Measurements from ENCODE around the gene ZC3H14.

The ZC3H14 gene

DNA sequence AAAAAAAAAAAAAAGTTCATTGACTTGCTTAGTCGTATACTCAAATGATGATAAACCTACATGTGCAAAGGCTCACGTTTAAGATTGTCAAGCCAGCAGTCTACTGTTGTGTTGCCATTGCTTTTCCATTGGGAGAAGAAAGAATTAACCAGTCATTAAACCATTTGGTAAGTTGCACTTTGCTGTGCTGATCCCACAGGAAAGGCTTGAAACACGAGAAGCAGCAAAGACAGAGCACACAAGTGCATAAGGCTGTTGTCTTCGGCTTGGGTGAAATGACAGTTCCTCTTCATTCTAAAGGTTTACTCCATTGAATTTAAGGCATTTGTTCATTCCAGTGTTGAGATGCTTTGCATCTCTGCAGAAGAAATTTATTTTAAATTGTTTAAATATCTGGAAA, 50.1 kb downstream of the ZC3H14 start:
- H3K9me3 ChIP-seq (ENCODE audit: control insufficient read depth, insufficient read depth, low read depth, low read length) = no peaks in the 10 kb centered on the region
- H3K36me3 ChIP-seq (ENCODE audit: control insufficient read depth in 2 of 2, insufficient read depth in 1 of 2, low read length in 2 of 2) = peaks cover 67 to 81% of the 10 kb centered on the region in 2 experiments
- no peak overlapping the region for H3K27ac ChIP-seq (ENCODE audit: extremely low read depth, low read depth, low read length)
- ChIA-PET CTCF (interaction anchor here (0.7 kb wide), 1 partner anchor 50 kb away, joined by 4 read pairs; no protein-coding TSS in a partner anchor), POLR2A (no interaction called here)
- H3K4me1 ChIP-seq (ENCODE audit: control insufficient read depth, insufficient read depth, low read length) = peaks cover 3% of the 10 kb centered on the region; the same call in 1 of the 2 replicates
- TF ChIP-seq ZNF776 (tag by site-specific recombination; IDR thresholded peaks at IDR 0.05; ENCODE audit: borderline replicate concordance) (no peak), ZNF394 (tag by site-specific recombination; IDR thresholded peaks at IDR 0.05; ENCODE audit: borderline replicate concordance) (no peak), GFI1B (tag by site-specific recombination; IDR thresholded peaks at IDR 0.05) (no peak), ZNF157 (tag by site-specific recombination; IDR thresholded peaks at IDR 0.05) (no peak), MEIS1 (CRISPR knock-in tag; IDR thresholded peaks at IDR 0.05; ENCODE audit: borderline replicate concordance) (no peak), SCRT1 (tag by site-specific recombination; IDR thresholded peaks at IDR 0.05; ENCODE audit: borderline replicate concordance) (no peak), ZNF23 (tag by site-specific recombination; IDR thresholded peaks at IDR 0.05; ENCODE audit: borderline replicate concordance) (no peak), ZFP37 (tag by site-specific recombination; IDR thresholded peaks at IDR 0.05) (no peak), ZNF202 (tag by site-specific recombination; IDR thresholded peaks at IDR 0.05; ENCODE audit: borderline replicate concordance) (no peak), ZNF19 (tag by site-specific recombination; IDR thresholded peaks at IDR 0.05; ENCODE audit: low read depth) (no peak), SALL2 (tag by site-specific recombination; IDR thresholded peaks at IDR 0.05; ENCODE audit: borderline replicate concordance) (no peak), ZNF184 (tag by site-specific recombination; IDR thresholded peaks at IDR 0.05) (no peak), SCRT2 (tag by site-specific recombination; IDR thresholded peaks at IDR 0.05) (no peak), ZNF214 (tag by site-specific recombination; IDR thresholded peaks at IDR 0.05; ENCODE audit: borderline replicate concordance) (no peak), ZNF654 (tag by site-specific recombination; IDR thresholded peaks at IDR 0.05; ENCODE audit: low read depth) (no peak)
- TF ChIP-seq, protein P1, sequence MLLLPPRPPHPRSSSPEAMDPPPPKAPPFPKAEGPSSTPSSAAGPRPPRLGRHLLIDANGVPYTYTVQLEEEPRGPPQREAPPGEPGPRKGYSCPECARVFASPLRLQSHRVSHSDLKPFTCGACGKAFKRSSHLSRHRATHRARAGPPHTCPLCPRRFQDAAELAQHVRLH (tag by site-specific recombination; IDR thresholded peaks at IDR 0.05) = no peak
- TF ChIP-seq, protein P2, sequence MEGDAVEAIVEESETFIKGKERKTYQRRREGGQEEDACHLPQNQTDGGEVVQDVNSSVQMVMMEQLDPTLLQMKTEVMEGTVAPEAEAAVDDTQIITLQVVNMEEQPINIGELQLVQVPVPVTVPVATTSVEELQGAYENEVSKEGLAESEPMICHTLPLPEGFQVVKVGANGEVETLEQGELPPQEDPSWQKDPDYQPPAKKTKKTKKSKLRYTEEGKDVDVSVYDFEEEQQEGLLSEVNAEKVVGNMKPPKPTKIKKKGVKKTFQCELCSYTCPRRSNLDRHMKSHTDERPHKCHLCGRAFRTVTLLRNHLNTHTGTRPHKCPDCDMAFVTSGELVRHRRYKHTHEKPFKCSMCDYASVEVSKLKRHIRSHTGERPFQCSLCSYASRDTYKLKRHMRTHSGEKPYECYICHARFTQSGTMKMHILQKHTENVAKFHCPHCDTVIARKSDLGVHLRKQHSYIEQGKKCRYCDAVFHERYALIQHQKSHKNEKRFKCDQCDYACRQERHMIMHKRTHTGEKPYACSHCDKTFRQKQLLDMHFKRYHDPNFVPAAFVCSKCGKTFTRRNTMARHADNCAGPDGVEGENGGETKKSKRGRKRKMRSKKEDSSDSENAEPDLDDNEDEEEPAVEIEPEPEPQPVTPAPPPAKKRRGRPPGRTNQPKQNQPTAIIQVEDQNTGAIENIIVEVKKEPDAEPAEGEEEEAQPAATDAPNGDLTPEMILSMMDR (tag by site-specific recombination; IDR thresholded peaks at IDR 0.05) = no peak
- TF ChIP-seq, protein P3, sequence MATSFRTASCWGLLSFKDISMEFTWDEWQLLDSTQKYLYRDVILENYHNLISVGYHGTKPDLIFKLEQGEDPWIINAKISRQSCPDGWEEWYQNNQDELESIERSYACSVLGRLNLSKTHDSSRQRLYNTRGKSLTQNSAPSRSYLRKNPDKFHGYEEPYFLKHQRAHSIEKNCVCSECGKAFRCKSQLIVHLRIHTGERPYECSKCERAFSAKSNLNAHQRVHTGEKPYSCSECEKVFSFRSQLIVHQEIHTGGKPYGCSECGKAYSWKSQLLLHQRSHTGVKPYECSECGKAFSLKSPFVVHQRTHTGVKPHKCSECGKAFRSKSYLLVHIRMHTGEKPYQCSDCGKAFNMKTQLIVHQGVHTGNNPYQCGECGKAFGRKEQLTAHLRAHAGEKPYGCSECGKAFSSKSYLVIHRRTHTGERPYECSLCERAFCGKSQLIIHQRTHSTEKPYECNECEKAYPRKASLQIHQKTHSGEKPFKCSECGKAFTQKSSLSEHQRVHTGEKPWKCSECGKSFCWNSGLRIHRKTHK (tag by site-specific recombination; IDR thresholded peaks at IDR 0.05) = no peak
- TF ChIP-seq, protein P4, sequence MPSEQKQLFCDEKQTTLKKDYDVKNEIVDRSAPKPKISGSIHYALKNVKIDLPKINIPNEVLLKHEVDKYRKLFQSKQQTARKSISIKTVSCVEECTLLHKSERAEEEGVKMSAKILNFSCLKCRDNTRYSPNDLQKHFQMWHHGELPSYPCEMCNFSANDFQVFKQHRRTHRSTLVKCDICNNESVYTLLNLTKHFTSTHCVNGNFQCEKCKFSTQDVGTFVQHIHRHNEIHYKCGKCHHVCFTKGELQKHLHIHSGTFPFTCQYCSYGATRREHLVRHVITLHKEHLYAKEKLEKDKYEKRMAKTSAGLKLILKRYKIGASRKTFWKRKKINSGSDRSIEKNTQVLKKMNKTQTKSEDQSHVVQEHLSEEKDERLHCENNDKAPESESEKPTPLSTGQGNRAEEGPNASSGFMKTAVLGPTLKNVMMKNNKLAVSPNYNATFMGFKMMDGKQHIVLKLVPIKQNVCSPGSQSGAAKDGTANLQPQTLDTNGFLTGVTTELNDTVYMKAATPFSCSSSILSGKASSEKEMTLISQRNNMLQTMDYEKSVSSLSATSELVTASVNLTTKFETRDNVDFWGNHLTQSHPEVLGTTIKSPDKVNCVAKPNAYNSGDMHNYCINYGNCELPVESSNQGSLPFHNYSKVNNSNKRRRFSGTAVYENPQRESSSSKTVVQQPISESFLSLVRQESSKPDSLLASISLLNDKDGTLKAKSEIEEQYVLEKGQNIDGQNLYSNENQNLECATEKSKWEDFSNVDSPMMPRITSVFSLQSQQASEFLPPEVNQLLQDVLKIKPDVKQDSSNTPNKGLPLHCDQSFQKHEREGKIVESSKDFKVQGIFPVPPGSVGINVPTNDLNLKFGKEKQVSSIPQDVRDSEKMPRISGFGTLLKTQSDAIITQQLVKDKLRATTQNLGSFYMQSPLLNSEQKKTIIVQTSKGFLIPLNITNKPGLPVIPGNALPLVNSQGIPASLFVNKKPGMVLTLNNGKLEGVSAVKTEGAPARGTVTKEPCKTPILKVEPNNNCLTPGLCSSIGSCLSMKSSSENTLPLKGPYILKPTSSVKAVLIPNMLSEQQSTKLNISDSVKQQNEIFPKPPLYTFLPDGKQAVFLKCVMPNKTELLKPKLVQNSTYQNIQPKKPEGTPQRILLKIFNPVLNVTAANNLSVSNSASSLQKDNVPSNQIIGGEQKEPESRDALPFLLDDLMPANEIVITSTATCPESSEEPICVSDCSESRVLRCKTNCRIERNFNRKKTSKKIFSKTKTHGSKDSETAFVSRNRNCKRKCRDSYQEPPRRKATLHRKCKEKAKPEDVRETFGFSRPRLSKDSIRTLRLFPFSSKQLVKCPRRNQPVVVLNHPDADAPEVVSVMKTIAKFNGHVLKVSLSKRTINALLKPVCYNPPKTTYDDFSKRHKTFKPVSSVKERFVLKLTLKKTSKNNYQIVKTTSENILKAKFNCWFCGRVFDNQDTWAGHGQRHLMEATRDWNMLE (tag by site-specific recombination; conservative IDR thresholded peaks at IDR 0.05; ENCODE audit: low read depth) = no peak
- TF ChIP-seq, protein P5, sequence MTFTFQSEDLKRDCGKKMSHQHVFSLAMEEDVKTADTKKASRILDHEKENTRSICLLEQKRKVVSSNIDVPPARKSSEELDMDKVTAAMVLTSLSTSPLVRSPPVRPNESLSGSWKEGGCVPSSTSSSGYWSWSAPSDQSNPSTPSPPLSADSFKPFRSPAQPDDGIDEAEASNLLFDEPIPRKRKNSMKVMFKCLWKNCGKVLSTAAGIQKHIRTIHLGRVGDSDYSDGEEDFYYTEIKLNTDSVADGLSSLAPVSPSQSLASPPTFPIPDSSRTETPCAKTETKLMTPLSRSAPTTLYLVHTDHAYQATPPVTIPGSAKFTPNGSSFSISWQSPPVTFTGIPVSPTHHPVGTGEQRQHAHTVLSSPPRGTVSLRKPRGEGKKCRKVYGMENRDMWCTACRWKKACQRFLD (tag by site-specific recombination; IDR thresholded peaks at IDR 0.05) = no peak
- no peak overlapping the region for H3K4me3 ChIP-seq (ENCODE audit: low read depth, low read length)

Data from HEK293 (cell line).